Osteocyte (in vitro differentiated cells): ENCODE data around the gene ARL15. TPM values are rescaled to one million over a fixed set of nuclear protein-coding genes. Genes with fewer than 3 reads are reported as not detected.

Experiments used
- DNase-seq: peaks from one replicate; pipeline ENCODE4 v3.0.0; 2021; ENCODE audit warnings: mixed read lengths; ENCODE audit not compliant: unreplicated experiment; ENCODE audit errors: extremely low spot score
- H3K27ac Mint-ChIP-seq: one replicate; pipeline ENCODE4 v1.8.0; 2021; ENCODE audit warnings: mild to moderate bottlenecking, mixed read lengths; ENCODE audit not compliant: unreplicated experiment
- H3K27me3 Mint-ChIP-seq: one replicate; pipeline ENCODE4 v1.8.0; 2021; ENCODE audit warnings: mixed read lengths; ENCODE audit not compliant: unreplicated experiment
- H3K36me3 Mint-ChIP-seq: one replicate; pipeline ENCODE4 v1.8.0; 2021; ENCODE audit warnings: mixed read lengths; ENCODE audit not compliant: unreplicated experiment
- H3K4me1 Mint-ChIP-seq: one replicate; pipeline ENCODE4 v1.8.0; 2021; ENCODE audit warnings: mixed read lengths; ENCODE audit not compliant: unreplicated experiment
- H3K4me3 Mint-ChIP-seq: one replicate; pipeline ENCODE4 v1.8.0; 2021; ENCODE audit warnings: mild to moderate bottlenecking, moderate library complexity, mixed read lengths; ENCODE audit not compliant: unreplicated experiment
- H3K9me3 Mint-ChIP-seq: one replicate; pipeline ENCODE4 v1.8.0; 2021; ENCODE audit warnings: mixed read lengths; ENCODE audit not compliant: unreplicated experiment
- CTCF ChIP-seq: fragments of 200-600 bp; sonication (generic); IDR thresholded peaks from 2 replicates; pipeline ENCODE4 v1.5.0; 2021; ENCODE audit warnings: antibody characterized with exemption, mild to moderate bottlenecking, moderate library complexity
- total RNA-seq: library from RNA; stranded (reverse); gene quantifications from 2 replicates; pipeline ENCODE4 v1.2.1, GENCODE V29; 2021

ARL15 gene
- total RNA-seq, 1 donor from 2014 or later, result 16.6 TPM

- peaks cover 11% of the 10 kb centered on the region for H3K9me3 Mint-ChIP-seq
- H3K36me3 Mint-ChIP-seq, result peaks cover 4% of the 10 kb centered on the region
- H3K4me3 Mint-ChIP-seq, result no peak overlapping the region
- DNase-seq, result no peak
- no peaks in the 10 kb centered on the region for H3K4me1 Mint-ChIP-seq
- no peaks in the 10 kb centered on the region for H3K27me3 Mint-ChIP-seq
- no peak for TF ChIP-seq CTCF
- no peak overlapping the region for H3K27ac Mint-ChIP-seq
Measured at GRCh38 chr5:54160329-54160728, 150.0 kb downstream of the ARL15 start.

- TF ChIP-seq CTCF, result no peak
- no peak overlapping the region for H3K27ac Mint-ChIP-seq
- H3K36me3 Mint-ChIP-seq, result peaks cover 4% of the 10 kb centered on the region
- H3K4me3 Mint-ChIP-seq, result no peak overlapping the region
- H3K27me3 Mint-ChIP-seq, result no peaks in the 10 kb centered on the region
- peaks cover 11% of the 10 kb centered on the region for H3K9me3 Mint-ChIP-seq
- H3K4me1 Mint-ChIP-seq, result no peaks in the 10 kb centered on the region
- no peak for DNase-seq
Measured at GRCh38 chr5:54159893-54160195, 150.5 kb downstream of the ARL15 start.

GRCh38 chr5:54159153-54159892, 151.1 kb downstream of the ARL15 start:
- peak; percentile 14 for TF ChIP-seq CTCF
- H3K4me1 Mint-ChIP-seq, result no peaks in the 10 kb centered on the region
- H3K27me3 Mint-ChIP-seq, result no peaks in the 10 kb centered on the region
- peaks cover 4% of the 10 kb centered on the region for H3K36me3 Mint-ChIP-seq
- no peak overlapping the region for H3K27ac Mint-ChIP-seq
- H3K4me3 Mint-ChIP-seq, result no peak overlapping the region
- H3K9me3 Mint-ChIP-seq, result peaks cover 8% of the 10 kb centered on the region
- no peak for DNase-seq

- Mint-ChIP-seq H3K4me1 (no peaks in the 10 kb centered on the region), H3K9me3 (no peaks in the 10 kb centered on the region), H3K27ac (no peak overlapping the region), H3K36me3 (no peaks in the 10 kb centered on the region), H3K4me3 (no peak overlapping the region), H3K27me3 (no peaks in the 10 kb centered on the region)
- no peak for TF ChIP-seq CTCF
- no peak for DNase-seq
Measured at GRCh38 chr5:54156577-54156976, 153.8 kb downstream of the ARL15 start.

- no peak for DNase-seq
- H3K4me1 Mint-ChIP-seq, result peaks cover 8% of the 10 kb centered on the region
- no peaks in the 10 kb centered on the region for H3K9me3 Mint-ChIP-seq
- TF ChIP-seq CTCF, result no peak
- H3K27ac Mint-ChIP-seq, result no peak overlapping the region
- peaks cover 3% of the 10 kb centered on the region for H3K36me3 Mint-ChIP-seq
- H3K27me3 Mint-ChIP-seq, result no peaks in the 10 kb centered on the region
- no peak overlapping the region for H3K4me3 Mint-ChIP-seq
Measured at GRCh38 chr5:54150841-54151240, 159.5 kb downstream of the ARL15 start.
